ENCODE results near the gene SCUBE2.

SCUBE2 gene

GRCh38 chr11:9039863-9040262, 51.5 kb downstream of the SCUBE2 start:
- Histone ChIP-seq H3K4me3 (IDR thresholded peaks at IDR 0.05; ENCODE audit: insufficient read depth, low read depth, low read length) (no peak overlapping the region), H3K27ac (no peak overlapping the region), H3K36me3 (ENCODE audit: insufficient read depth) (no peaks in the 10 kb centered on the region), H3K27me3 (ENCODE audit: insufficient read depth, low read depth) (no peaks in the 10 kb centered on the region), H3K4me2 (no peak overlapping the region), H4K20me1 (ENCODE audit: insufficient read depth) (no peaks in the 10 kb centered on the region), H3K4me1 (ENCODE audit: low read depth, poor library complexity, severe bottlenecking) (no peaks in the 10 kb centered on the region), H3K9ac (no peak overlapping the region), H2AFZ (ENCODE audit: low read depth) (no peak overlapping the region), H3K79me2 (ENCODE audit: insufficient read depth, low read depth) (no peaks in the 10 kb centered on the region)
- TF ChIP-seq CTCF (conservative IDR thresholded peaks at IDR 0.05; ENCODE audit: low read depth, low read length) = no peak

DNA sequence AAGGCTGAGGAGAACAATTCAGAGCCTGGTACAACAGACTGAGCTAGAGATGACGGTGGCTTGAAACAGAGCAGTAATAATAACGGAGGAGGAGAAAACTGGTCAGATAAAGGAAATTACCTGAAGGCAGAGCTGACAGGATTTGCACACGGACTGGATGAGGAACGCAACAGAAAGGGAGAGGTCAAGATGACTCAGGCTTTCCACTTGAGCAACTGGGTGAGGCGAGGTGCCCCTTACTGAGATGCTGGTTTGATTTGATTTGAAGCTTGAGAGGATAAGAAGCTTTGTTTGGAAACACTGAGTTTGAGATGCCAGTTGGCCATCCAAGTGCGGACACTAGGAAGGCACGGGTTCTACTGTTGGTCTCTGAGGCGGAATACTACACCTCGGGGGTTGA, 52.2 kb downstream of the SCUBE2 start:
- no peaks in the 10 kb centered on the region for H3K36me3 ChIP-seq (ENCODE audit: insufficient read depth)
- H3K4me2 ChIP-seq = no peak overlapping the region
- no peak overlapping the region for H2AFZ ChIP-seq (ENCODE audit: low read depth)
- H3K79me2 ChIP-seq (ENCODE audit: insufficient read depth, low read depth) = no peaks in the 10 kb centered on the region
- H3K27ac ChIP-seq = no peak overlapping the region
- H4K20me1 ChIP-seq (ENCODE audit: insufficient read depth) = no peaks in the 10 kb centered on the region
- H3K4me1 ChIP-seq (ENCODE audit: low read depth, poor library complexity, severe bottlenecking) = no peaks in the 10 kb centered on the region
- H3K9ac ChIP-seq = no peak overlapping the region
- H3K4me3 ChIP-seq (IDR thresholded peaks at IDR 0.05; ENCODE audit: insufficient read depth, low read depth, low read length) = no peak overlapping the region
- TF ChIP-seq CTCF (conservative IDR thresholded peaks at IDR 0.05; ENCODE audit: low read depth, low read length) = no peak
- H3K27me3 ChIP-seq (ENCODE audit: insufficient read depth, low read depth) = no peaks in the 10 kb centered on the region

DNA sequence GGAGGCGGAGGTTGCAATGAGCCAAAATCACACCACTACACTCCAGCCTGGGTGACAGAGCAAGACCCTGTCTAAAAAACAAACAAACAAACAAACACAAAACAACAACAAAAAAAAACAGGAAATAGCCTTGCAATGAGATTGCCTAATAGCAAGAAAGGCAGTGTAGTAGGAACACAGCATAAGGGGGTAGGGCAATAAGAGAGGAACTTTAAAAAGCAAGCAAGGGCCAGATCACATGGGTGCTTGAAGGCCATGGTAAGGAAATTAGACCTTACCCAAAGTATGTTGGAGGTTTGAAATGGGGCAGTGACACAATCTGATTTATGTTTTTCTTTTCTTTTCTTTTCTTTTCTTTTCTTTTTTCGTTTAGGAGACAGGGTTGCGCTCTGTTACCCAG, 52.9 kb downstream of the SCUBE2 start:
- no peak for TF ChIP-seq CTCF (conservative IDR thresholded peaks at IDR 0.05; ENCODE audit: low read depth, low read length)
- Histone ChIP-seq H3K4me1 (ENCODE audit: low read depth, poor library complexity, severe bottlenecking) (no peaks in the 10 kb centered on the region), H4K20me1 (ENCODE audit: insufficient read depth) (no peaks in the 10 kb centered on the region), H3K27ac (no peak overlapping the region), H3K79me2 (ENCODE audit: insufficient read depth, low read depth) (no peaks in the 10 kb centered on the region), H3K9ac (no peak overlapping the region), H3K4me2 (no peak overlapping the region), H3K36me3 (ENCODE audit: insufficient read depth) (no peaks in the 10 kb centered on the region), H3K27me3 (ENCODE audit: insufficient read depth, low read depth) (no peaks in the 10 kb centered on the region), H3K4me3 (IDR thresholded peaks at IDR 0.05; ENCODE audit: insufficient read depth, low read depth, low read length) (no peak overlapping the region), H2AFZ (ENCODE audit: low read depth) (no peak overlapping the region)

DNA sequence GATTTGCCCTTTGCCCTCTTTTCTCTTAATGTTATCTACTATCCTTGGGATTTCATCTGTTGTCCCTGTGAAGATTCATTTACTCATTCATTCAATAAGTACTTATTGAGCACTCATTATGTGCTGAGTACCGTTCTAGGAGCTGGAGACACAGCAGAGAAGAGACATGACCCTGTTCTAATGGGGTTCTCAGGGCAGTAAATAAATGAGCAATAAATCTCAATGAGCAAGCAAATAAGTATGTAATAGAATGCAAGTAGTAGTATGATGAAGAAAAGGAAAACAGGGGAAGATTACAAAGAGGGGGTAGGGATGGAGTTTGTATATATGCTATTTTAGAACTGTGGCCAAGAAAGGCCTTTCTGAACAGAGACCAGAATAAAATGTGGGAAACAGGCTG, 53.4 kb downstream of the SCUBE2 start:
- no peak overlapping the region for H3K4me3 ChIP-seq (IDR thresholded peaks at IDR 0.05; ENCODE audit: insufficient read depth, low read depth, low read length)
- H3K79me2 ChIP-seq (ENCODE audit: insufficient read depth, low read depth) = no peaks in the 10 kb centered on the region
- H3K36me3 ChIP-seq (ENCODE audit: insufficient read depth) = no peaks in the 10 kb centered on the region
- H3K27me3 ChIP-seq (ENCODE audit: insufficient read depth, low read depth) = no peaks in the 10 kb centered on the region
- no peaks in the 10 kb centered on the region for H3K4me1 ChIP-seq (ENCODE audit: low read depth, poor library complexity, severe bottlenecking)
- no peak overlapping the region for H3K4me2 ChIP-seq
- no peaks in the 10 kb centered on the region for H4K20me1 ChIP-seq (ENCODE audit: insufficient read depth)
- no peak overlapping the region for H3K27ac ChIP-seq
- H3K9ac ChIP-seq = no peak overlapping the region
- no peak overlapping the region for H2AFZ ChIP-seq (ENCODE audit: low read depth)
- TF ChIP-seq CTCF (conservative IDR thresholded peaks at IDR 0.05; ENCODE audit: low read depth, low read length) = no peak

Data from KMS-11 (cell line).